22Rv1 (cell line): ENCODE data around the gene MAP2K4.

ENCODE experiments used
- H3K27ac ChIP-seq: fragments of 450-650 bp; 2 replicates; pipeline ENCODE4 v1.5.1; 2017
- CTCF ChIP-seq: fragments of 450-650 bp; IDR thresholded peaks from 2 replicates; pipeline ENCODE4 v1.5.1; 2017; ENCODE audit warnings: mild to moderate bottlenecking
- ZFX ChIP-seq: fragments of 450-650 bp; IDR thresholded peaks from 2 replicates; pipeline ENCODE4 v1.6.1; 2017; ENCODE audit warnings: antibody characterized with exemption, borderline replicate concordance

MAP2K4 gene

GRCh38 chr17:12118617-12119016 lies 97.9 kb downstream of the MAP2K4 start:
- H3K27ac ChIP-seq: no peak overlapping the region
- no peak for TF ChIP-seq ZFX
- no peak for TF ChIP-seq CTCF

- H3K27ac ChIP-seq: no peak overlapping the region
- TF ChIP-seq CTCF (no peak), ZFX (no peak)
These were observed 101.4 kb downstream of the MAP2K4 start for GRCh38 chr17:12122075-12122474.

GRCh38 chr17:12127177-12127576 lies 106.5 kb downstream of the MAP2K4 start:
- no peak overlapping the region for H3K27ac ChIP-seq
- TF ChIP-seq ZFX: no peak
- TF ChIP-seq CTCF: no peak

GRCh38 chr17:12127667-12128066 lies 107.0 kb downstream of the MAP2K4 start:
- TF ChIP-seq CTCF: no peak
- no peak for TF ChIP-seq ZFX
- H3K27ac ChIP-seq: no peak overlapping the region

- TF ChIP-seq ZFX (no peak), CTCF (no peak)
- H3K27ac ChIP-seq: no peak overlapping the region
These were observed 108.3 kb downstream of the MAP2K4 start for GRCh38 chr17:12128946-12129345.

- no peak overlapping the region for H3K27ac ChIP-seq
- no peak for TF ChIP-seq CTCF
- TF ChIP-seq ZFX: no peak
These were observed 112.5 kb downstream of the MAP2K4 start for GRCh38 chr17:12133183-12133582.

- H3K27ac ChIP-seq: no peak overlapping the region
- TF ChIP-seq ZFX (no peak), CTCF (no peak)
These were observed 113.4 kb downstream of the MAP2K4 start for GRCh38 chr17:12134101-12134500.
